ENCODE measurements around the gene KRTAP10-3.

Gene KRTAP10-3

GRCh38 chr21:44530903-44531605, 27.5 kb downstream of the KRTAP10-3 start:
- no peak overlapping the region for H2BK5ac ChIP-seq (ENCODE audit: low read length)
- no peaks in the 10 kb centered on the region for H3K79me1 ChIP-seq (ENCODE audit: low read depth, low read length)
- peak overlapping the region; percentile 29 for H4K8ac ChIP-seq (ENCODE audit: low read depth, low read length)
- no peak for DNase-seq (ENCODE audit: low spot score)
- no peak overlapping the region for H3K4me2 ChIP-seq (ENCODE audit: insufficient read depth, low read length, poor library complexity, severe bottlenecking)
- H3K4ac ChIP-seq (ENCODE audit: low read length) = no peak overlapping the region
- H3K36me3 ChIP-seq (replicated peaks in 1 of 2; ENCODE audit: control insufficient read depth in 2 of 2, insufficient read depth in 2 of 2, low read length in 2 of 2) = no peaks in the 10 kb centered on the region
- peak overlapping the region; percentile 54 for H2BK15ac ChIP-seq (ENCODE audit: low read length)
- peaks cover 0 to 21% (median 0%) of the 10 kb centered on the region in 3 experiments for H3K27me3 ChIP-seq (ENCODE audit: control insufficient read depth in 3 of 3, insufficient read depth in 3 of 3, low read depth in 1 of 3, low read length in 3 of 3)
- H2BK120ac ChIP-seq (ENCODE audit: low read depth, low read length) = no peak overlapping the region
- H3K18ac ChIP-seq (ENCODE audit: low read length) = peak overlapping the region; percentile 59
- H2AFZ ChIP-seq (ENCODE audit: low read length) = no peak overlapping the region
- peak overlapping the region; percentile 86 for H2AK5ac ChIP-seq (ENCODE audit: low read depth, low read length)
- H3K4me3 ChIP-seq (ENCODE audit: low read length in 2 of 2) = no peak overlapping the region
- H4K91ac ChIP-seq (ENCODE audit: low read depth, low read length, poor library complexity) = peak overlapping the region; percentile 22
- H3K9ac ChIP-seq (ENCODE audit: low read depth, low read length, poor library complexity) = no peak overlapping the region
- H3K23ac ChIP-seq (ENCODE audit: low read depth, low read length, poor library complexity) = peak overlapping the region; percentile 40
- H3K4me1 ChIP-seq (ENCODE audit: control insufficient read depth in 2 of 2, insufficient read depth in 1 of 2, low read depth in 1 of 2, low read length in 2 of 2) = no peaks in the 10 kb centered on the region
- no peak overlapping the region for H3K27ac ChIP-seq (replicated peaks; ENCODE audit: low read length)
- WGBS, 2 donors (ENCODE audit: extremely low coverage in 2 of 2, insufficient read length in 2 of 2, insufficient replicate concordance in 1 of 2) = no CpG with 5 or more reads among the region's 23 CpGs
- peaks cover 0 to 1% of the 10 kb centered on the region in 2 donors for H3K9me3 ChIP-seq (replicated peaks in 1 of 2; ENCODE audit: control insufficient read depth in 2 of 2, insufficient read depth in 1 of 2, low read depth in 1 of 2, low read length in 2 of 2)
- no peak overlapping the region for H2BK12ac ChIP-seq (ENCODE audit: low read length)
- no peak overlapping the region for H3K14ac ChIP-seq (ENCODE audit: low read length)

DNA sequence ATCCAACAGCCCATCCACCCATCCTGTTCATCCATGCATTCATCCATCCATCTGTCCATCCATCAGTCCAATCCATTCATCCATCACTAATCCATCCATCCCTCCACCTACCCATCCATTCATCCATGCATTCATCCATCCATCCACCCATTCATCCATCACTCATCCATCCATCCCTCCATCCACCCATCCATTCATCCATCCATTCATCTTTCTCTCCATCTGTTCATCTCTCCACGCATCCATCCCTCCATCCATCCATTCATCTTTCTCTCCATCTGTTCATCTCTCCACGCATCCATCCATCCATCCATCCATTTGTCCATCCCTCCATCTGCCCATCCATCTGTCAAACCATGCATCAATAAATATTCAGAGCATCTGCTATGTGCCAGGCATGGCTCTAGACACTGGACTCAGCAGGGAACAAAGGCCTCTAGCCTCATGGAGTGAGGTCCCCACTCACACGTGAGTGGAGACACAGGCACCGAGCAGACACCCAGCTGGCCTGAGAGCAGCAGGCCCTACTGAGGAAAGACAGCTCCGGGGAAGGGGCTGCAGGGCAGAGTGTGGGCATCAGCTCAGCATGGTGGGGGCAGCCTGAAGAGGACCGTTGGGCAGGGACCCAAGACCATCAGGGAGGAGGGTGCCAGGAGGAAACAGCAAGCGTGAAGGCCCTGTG, 28.2 kb downstream of the KRTAP10-3 start:
- 100% methylated on average over 1 of the region's 7 CpGs for WGBS, 2 donors (ENCODE audit: extremely low coverage in 2 of 2, insufficient read length in 2 of 2, insufficient replicate concordance in 1 of 2)
- no peaks in the 10 kb centered on the region for H3K36me3 ChIP-seq (replicated peaks in 1 of 2; ENCODE audit: control insufficient read depth in 2 of 2, insufficient read depth in 2 of 2, low read length in 2 of 2)
- no peak overlapping the region for H4K91ac ChIP-seq (ENCODE audit: low read depth, low read length, poor library complexity)
- no peak overlapping the region for H3K4ac ChIP-seq (ENCODE audit: low read length)
- H3K14ac ChIP-seq (ENCODE audit: low read length) = no peak overlapping the region
- no peak overlapping the region for H3K18ac ChIP-seq (ENCODE audit: low read length)
- H2AK5ac ChIP-seq (ENCODE audit: low read depth, low read length) = no peak overlapping the region
- H3K4me3 ChIP-seq (ENCODE audit: low read length in 2 of 2) = no peak overlapping the region
- H3K9ac ChIP-seq (ENCODE audit: low read depth, low read length, poor library complexity) = no peak overlapping the region
- no peak overlapping the region for H3K27ac ChIP-seq (replicated peaks; ENCODE audit: low read length)
- H2BK15ac ChIP-seq (ENCODE audit: low read length) = no peak overlapping the region
- H3K4me2 ChIP-seq (ENCODE audit: insufficient read depth, low read length, poor library complexity, severe bottlenecking) = no peak overlapping the region
- no peak overlapping the region for H2AFZ ChIP-seq (ENCODE audit: low read length)
- no peak for DNase-seq (ENCODE audit: low spot score)
- no peak overlapping the region for H4K8ac ChIP-seq (ENCODE audit: low read depth, low read length)
- H2BK12ac ChIP-seq (ENCODE audit: low read length) = no peak overlapping the region
- peaks cover 0 to 19% (median 0%) of the 10 kb centered on the region in 3 experiments for H3K27me3 ChIP-seq (ENCODE audit: control insufficient read depth in 3 of 3, insufficient read depth in 3 of 3, low read depth in 1 of 3, low read length in 3 of 3)
- H3K23ac ChIP-seq (ENCODE audit: low read depth, low read length, poor library complexity) = peak overlapping the region; percentile 22
- no peaks in the 10 kb centered on the region for H3K4me1 ChIP-seq (ENCODE audit: control insufficient read depth in 2 of 2, insufficient read depth in 1 of 2, low read depth in 1 of 2, low read length in 2 of 2)
- peaks cover 0 to 1% of the 10 kb centered on the region in 2 donors for H3K9me3 ChIP-seq (replicated peaks in 1 of 2; ENCODE audit: control insufficient read depth in 2 of 2, insufficient read depth in 1 of 2, low read depth in 1 of 2, low read length in 2 of 2)
- H2BK120ac ChIP-seq (ENCODE audit: low read depth, low read length) = no peak overlapping the region
- no peak overlapping the region for H2BK5ac ChIP-seq (ENCODE audit: low read length)
- H3K79me1 ChIP-seq (ENCODE audit: low read depth, low read length) = no peaks in the 10 kb centered on the region

- H3K4me2 ChIP-seq (ENCODE audit: insufficient read depth, low read length, poor library complexity, severe bottlenecking) = no peak overlapping the region
- H3K4me1 ChIP-seq (ENCODE audit: control insufficient read depth in 2 of 2, insufficient read depth in 1 of 2, low read depth in 1 of 2, low read length in 2 of 2) = no peaks in the 10 kb centered on the region
- H2BK5ac ChIP-seq (ENCODE audit: low read length) = peak overlapping the region; percentile 89
- no peak overlapping the region for H3K27ac ChIP-seq (replicated peaks; ENCODE audit: low read length)
- H2BK15ac ChIP-seq (ENCODE audit: low read length) = peak overlapping the region; percentile 51
- no peak overlapping the region for H4K91ac ChIP-seq (ENCODE audit: low read depth, low read length, poor library complexity)
- no peak overlapping the region for H3K4me3 ChIP-seq (ENCODE audit: low read length in 2 of 2)
- peak overlapping the region; percentile 77 for H3K18ac ChIP-seq (ENCODE audit: low read length)
- no peak overlapping the region for H3K9ac ChIP-seq (ENCODE audit: low read depth, low read length, poor library complexity)
- DNase-seq (ENCODE audit: low spot score) = no peak
- H3K14ac ChIP-seq (ENCODE audit: low read length) = no peak overlapping the region
- H2BK120ac ChIP-seq (ENCODE audit: low read depth, low read length) = no peak overlapping the region
- H4K8ac ChIP-seq (ENCODE audit: low read depth, low read length) = no peak overlapping the region
- no peak overlapping the region for H2AFZ ChIP-seq (ENCODE audit: low read length)
- H2AK5ac ChIP-seq (ENCODE audit: low read depth, low read length) = peak overlapping the region; percentile 6
- H3K9me3 ChIP-seq (replicated peaks in 1 of 2; ENCODE audit: control insufficient read depth in 2 of 2, insufficient read depth in 1 of 2, low read depth in 1 of 2, low read length in 2 of 2) = peaks cover 0 to 2% of the 10 kb centered on the region in 2 donors
- no peaks in the 10 kb centered on the region for H3K79me1 ChIP-seq (ENCODE audit: low read depth, low read length)
- H3K27me3 ChIP-seq (ENCODE audit: control insufficient read depth in 3 of 3, insufficient read depth in 3 of 3, low read depth in 1 of 3, low read length in 3 of 3) = peaks cover 0 to 19% (median 0%) of the 10 kb centered on the region in 3 experiments
- no peak overlapping the region for H3K23ac ChIP-seq (ENCODE audit: low read depth, low read length, poor library complexity)
- WGBS, 2 donors (ENCODE audit: extremely low coverage in 2 of 2, insufficient read length in 2 of 2, insufficient replicate concordance in 1 of 2) = no CpG with 5 or more reads among the region's 23 CpGs
- H3K4ac ChIP-seq (ENCODE audit: low read length) = no peak overlapping the region
- no peaks in the 10 kb centered on the region for H3K36me3 ChIP-seq (replicated peaks in 1 of 2; ENCODE audit: control insufficient read depth in 2 of 2, insufficient read depth in 2 of 2, low read length in 2 of 2)
- H2BK12ac ChIP-seq (ENCODE audit: low read length) = no peak overlapping the region
These were observed 29.0 kb downstream of the KRTAP10-3 start for GRCh38 chr21:44529503-44530125.

- H3K79me1 ChIP-seq (ENCODE audit: low read depth, low read length) = no peaks in the 10 kb centered on the region
- no peaks in the 10 kb centered on the region for H3K36me3 ChIP-seq (replicated peaks in 1 of 2; ENCODE audit: control insufficient read depth in 2 of 2, insufficient read depth in 2 of 2, low read length in 2 of 2)
- no peak overlapping the region for H4K8ac ChIP-seq (ENCODE audit: low read depth, low read length)
- H2BK120ac ChIP-seq (ENCODE audit: low read depth, low read length) = no peak overlapping the region
- H3K4ac ChIP-seq (ENCODE audit: low read length) = no peak overlapping the region
- peak overlapping the region; percentile 10 for H3K9ac ChIP-seq (ENCODE audit: low read depth, low read length, poor library complexity)
- DNase-seq (ENCODE audit: low spot score) = no peak
- no peak overlapping the region for H4K91ac ChIP-seq (ENCODE audit: low read depth, low read length, poor library complexity)
- H3K27ac ChIP-seq (replicated peaks; ENCODE audit: low read length) = no peak overlapping the region
- no peak overlapping the region for H3K18ac ChIP-seq (ENCODE audit: low read length)
- no peak overlapping the region for H2AFZ ChIP-seq (ENCODE audit: low read length)
- no peak overlapping the region for H3K4me3 ChIP-seq (ENCODE audit: low read length in 2 of 2)
- WGBS, 2 donors (ENCODE audit: extremely low coverage in 2 of 2, insufficient read length in 2 of 2, insufficient replicate concordance in 1 of 2) = no CpG with 5 or more reads among the region's 17 CpGs
- H3K14ac ChIP-seq (ENCODE audit: low read length) = no peak overlapping the region
- H2AK5ac ChIP-seq (ENCODE audit: low read depth, low read length) = peak overlapping the region; percentile 6
- H2BK15ac ChIP-seq (ENCODE audit: low read length) = peak overlapping the region; percentile 51
- H3K23ac ChIP-seq (ENCODE audit: low read depth, low read length, poor library complexity) = no peak overlapping the region
- no peaks in the 10 kb centered on the region for H3K4me1 ChIP-seq (ENCODE audit: control insufficient read depth in 2 of 2, insufficient read depth in 1 of 2, low read depth in 1 of 2, low read length in 2 of 2)
- peaks cover 0 to 2% of the 10 kb centered on the region in 2 donors for H3K9me3 ChIP-seq (replicated peaks in 1 of 2; ENCODE audit: control insufficient read depth in 2 of 2, insufficient read depth in 1 of 2, low read depth in 1 of 2, low read length in 2 of 2)
- H2BK12ac ChIP-seq (ENCODE audit: low read length) = no peak overlapping the region
- H2BK5ac ChIP-seq (ENCODE audit: low read length) = no peak overlapping the region
- H3K4me2 ChIP-seq (ENCODE audit: insufficient read depth, low read length, poor library complexity, severe bottlenecking) = no peak overlapping the region
- H3K27me3 ChIP-seq (ENCODE audit: control insufficient read depth in 3 of 3, insufficient read depth in 3 of 3, low read depth in 1 of 3, low read length in 3 of 3) = peaks cover 0 to 19% (median 0%) of the 10 kb centered on the region in 3 experiments
These were observed 29.6 kb downstream of the KRTAP10-3 start for GRCh38 chr21:44529011-44529421.
